Measurements from ENCODE around the gene PTCH2. TPM values are rescaled to one million over a fixed set of nuclear protein-coding genes. Genes with fewer than 3 reads are reported as not detected.

PTCH2 gene
- total RNA-seq, 1 experiment from 2014 or later: 0.79 TPM

GRCh38 chr1:44820328-44821239 lies 22.5 kb downstream of the PTCH2 start:
- H3K23me2 ChIP-seq (ENCODE audit: insufficient read length, low read depth, low read length, poor library complexity, severe bottlenecking): peaks cover 8% of the 10 kb centered on the region
- H3K9me3 ChIP-seq (ENCODE audit: control insufficient read depth, low read depth, low read length): no peaks in the 10 kb centered on the region
- peak overlapping the region; percentile 75 to 78 for H3K4me3 Mint-ChIP-seq
- H4K5ac ChIP-seq (ENCODE audit: insufficient read length, low read depth, low read length): no peak overlapping the region
- H3K27me3 Mint-ChIP-seq (ENCODE audit: low read depth): no peaks in the 10 kb centered on the region
- H3K36me3 Mint-ChIP-seq (ENCODE audit: insufficient read depth in 1 of 3, low read depth in 3 of 3): no peaks in the 10 kb centered on the region
- no peaks in the 10 kb centered on the region for H3K4me1 ChIP-seq (ENCODE audit: insufficient read depth, low read length)
- no peak overlapping the region for H3K23ac ChIP-seq (ENCODE audit: insufficient read length, low read depth, low read length)
- H2AK5ac ChIP-seq (ENCODE audit: insufficient read length, low read length): no peak overlapping the region
- peak overlapping the region; percentile 92 for H4K8ac ChIP-seq (replicated peaks; ENCODE audit: insufficient read length, low read depth, low read length)
- no peak overlapping the region for H2BK20ac ChIP-seq (ENCODE audit: low read depth, low read length, poor library complexity, severe bottlenecking)
- no CpG with 5 or more reads among the region's 25 CpGs for WGBS (ENCODE audit: extremely low coverage, insufficient read length, low lambda C conversion rate)
- H3K9me3 Mint-ChIP-seq: no peaks in the 10 kb centered on the region; a peak in 1 of 5 replicates
- peaks cover 17 to 20% of the 10 kb centered on the region in 2 experiments for H3K4me1 Mint-ChIP-seq
- H3K79me1 ChIP-seq (ENCODE audit: insufficient read depth, low read depth, low read length, poor library complexity, severe bottlenecking): no peaks in the 10 kb centered on the region
- no peak overlapping the region for H3K4ac ChIP-seq (ENCODE audit: low read depth, low read length)
- no peak overlapping the region for H2BK120ac ChIP-seq (ENCODE audit: low read depth, low read length, poor library complexity, severe bottlenecking)
- H4K91ac ChIP-seq (ENCODE audit: insufficient read length, low read depth, low read length): no peak overlapping the region
- peak overlapping the region; percentile 81 for H3K27ac ChIP-seq (ENCODE audit: insufficient read length, low read depth, low read length)
- no peak overlapping the region for H2BK5ac ChIP-seq (ENCODE audit: insufficient read length, low read length)
- no peak overlapping the region for H2BK15ac ChIP-seq (ENCODE audit: low read depth, low read length)
- H3K14ac ChIP-seq (ENCODE audit: insufficient read depth, low read length): peak overlapping the region; percentile 55
- peak overlapping the region; percentile 53 for H3K18ac ChIP-seq (ENCODE audit: insufficient read length, low read depth, low read length)
- peak overlapping the region; percentile 100 for H3K27ac Mint-ChIP-seq
- H3T11ph ChIP-seq (ENCODE audit: low read length): no peak overlapping the region
- H3K56ac ChIP-seq (ENCODE audit: insufficient read length, low read depth, low read length): peak overlapping the region; percentile 90
- DNase-seq: no peak
- H3K9ac ChIP-seq (ENCODE audit: extremely low read depth, insufficient read length, low read length): peak overlapping the region; percentile 44
- TF ChIP-seq CTCF (conservative IDR thresholded peaks at IDR 0.05): no peak
- H2BK12ac ChIP-seq (ENCODE audit: insufficient read length, low read depth, low read length): no peak overlapping the region
- H3K4me2 ChIP-seq (ENCODE audit: insufficient read depth, insufficient read length, low read length): peak overlapping the region; percentile 39
- H2AFZ ChIP-seq (ENCODE audit: low read length): no peak overlapping the region
- H3K79me2 ChIP-seq (ENCODE audit: insufficient read depth, low read length): no peaks in the 10 kb centered on the region
- no peaks in the 10 kb centered on the region for H4K20me1 ChIP-seq (ENCODE audit: control insufficient read depth, insufficient read depth, insufficient read length)
- H3K27me3 ChIP-seq (ENCODE audit: insufficient read depth, low read length): no peaks in the 10 kb centered on the region
